ENCODE data around the gene NPHP4. TPM values are rescaled to one million over a fixed set of nuclear protein-coding genes. Genes with fewer than 3 reads are reported as not detected.
"Not testable (repeated sequence)": the region's sequence is repeated elsewhere in the genome, so short reads cannot be mapped to it uniquely, and the experiment has no call there.

Gene NPHP4
- total RNA-seq, 1 experiment from 2014 or later, result 20.0 TPM

- ChIA-PET POLR2A (no interaction called here), RAD21 (ENCODE audit: low non-redundant PET in 1 of 2, low total read pairs in 2 of 2, uncharacterized antibody in 2 of 2, unreplicated experiment in 2 of 2) (no interaction called here), CTCF (no interaction called here)
- no peak for DNase-seq (ENCODE audit: low read depth, low spot score)
- H3K79me2 ChIP-seq (ENCODE audit: insufficient read depth, low read length), result no peaks in the 10 kb centered on the region
- TF ChIP-seq CBX3 (IDR thresholded peaks at IDR 0.05; ENCODE audit: low read depth) (no peak), SIN3A (IDR thresholded peaks at IDR 0.05; ENCODE audit: low read depth) (no peak), EZH2 (IDR thresholded peaks at IDR 0.05) (no peak)
- intact Hi-C loops (cut with micrococcal nuclease), result no loop called here
- H2AFZ ChIP-seq (ENCODE audit: low read depth, low read length, poor library complexity, severe bottlenecking), result no peak overlapping the region
- no peaks in the 10 kb centered on the region for H3K4me1 ChIP-seq (ENCODE audit: control insufficient read depth in 1 of 2, insufficient read depth in 2 of 2, low read length in 2 of 2)
- no peak overlapping the region for H3K4me2 ChIP-seq (ENCODE audit: low read length)
- H3K9me2 ChIP-seq (ENCODE audit: insufficient read depth), result no peaks in the 10 kb centered on the region
- no peak overlapping the region for H3K9ac ChIP-seq (ENCODE audit: low read length)
- no peaks in the 10 kb centered on the region for H3K36me3 ChIP-seq (ENCODE audit: control insufficient read depth in 1 of 2, insufficient read depth in 2 of 2, low read length in 2 of 2)
- no peaks in the 10 kb centered on the region for H3K9me3 ChIP-seq (ENCODE audit: control insufficient read depth in 1 of 2, insufficient read depth in 1 of 2, low read depth in 1 of 2, low read length in 2 of 2)
- H3K27me3 ChIP-seq (ENCODE audit: insufficient read depth, low read length), result no peaks in the 10 kb centered on the region
- ATAC-seq, result no peak
- BruUV-seq (replicated peaks), result no TSS peak
- H4K20me1 ChIP-seq (ENCODE audit: insufficient read depth), result no peaks in the 10 kb centered on the region
- H3K27ac ChIP-seq (ENCODE audit: low read depth, low read length), result no peak overlapping the region
- no peak overlapping the region for H3K4me3 ChIP-seq (replicated peaks in 1 of 2; ENCODE audit: low read depth in 1 of 2, low read length in 2 of 2)
Measured at GRCh38 chr1:5927506-5928370, 64.5 kb downstream of the NPHP4 start.

- Histone ChIP-seq H3K27me3 (ENCODE audit: insufficient read depth, low read length) (no peaks in the 10 kb centered on the region), H3K4me3 (replicated peaks in 1 of 2; ENCODE audit: low read depth in 1 of 2, low read length in 2 of 2) (no peak overlapping the region), H3K36me3 (ENCODE audit: control insufficient read depth in 1 of 2, insufficient read depth in 2 of 2, low read length in 2 of 2) (no peaks in the 10 kb centered on the region), H3K79me2 (ENCODE audit: insufficient read depth, low read length) (no peaks in the 10 kb centered on the region), H3K9me3 (ENCODE audit: control insufficient read depth in 1 of 2, insufficient read depth in 1 of 2, low read depth in 1 of 2, low read length in 2 of 2) (no peaks in the 10 kb centered on the region), H3K27ac (ENCODE audit: low read depth, low read length) (no peak overlapping the region), H3K4me1 (ENCODE audit: control insufficient read depth in 1 of 2, insufficient read depth in 2 of 2, low read length in 2 of 2) (no peaks in the 10 kb centered on the region), H3K9ac (ENCODE audit: low read length) (no peak overlapping the region), H3K9me2 (ENCODE audit: insufficient read depth) (no peaks in the 10 kb centered on the region), H4K20me1 (ENCODE audit: insufficient read depth) (no peaks in the 10 kb centered on the region), H2AFZ (ENCODE audit: low read depth, low read length, poor library complexity, severe bottlenecking) (no peak overlapping the region), H3K4me2 (ENCODE audit: low read length) (no peak overlapping the region)
- ChIA-PET RAD21 (ENCODE audit: low non-redundant PET in 1 of 2, low total read pairs in 2 of 2, uncharacterized antibody in 2 of 2, unreplicated experiment in 2 of 2) (no interaction called here), POLR2A (no interaction called here), CTCF (no interaction called here)
- ATAC-seq, result no peak; the same call in 1 of the 2 replicates
- BruUV-seq (replicated peaks), result no TSS peak
- DNase-seq (ENCODE audit: low read depth, low spot score), result no peak
- intact Hi-C loops (cut with micrococcal nuclease), result no loop called here
- no peak for TF ChIP-seq ZNF274 (IDR thresholded peaks at IDR 0.05; ENCODE audit: low read depth, low read length)
- TF ChIP-seq EZH2phosphoT487 (IDR thresholded peaks at IDR 0.05; ENCODE audit: borderline replicate concordance), result no peak
- TF ChIP-seq ZFX (IDR thresholded peaks at IDR 0.05), result no peak
- TF ChIP-seq JUND (IDR thresholded peaks at IDR 0.05), result no peak
- TF ChIP-seq RAD21 (IDR thresholded peaks at IDR 0.05; ENCODE audit: low read depth), result no peak
- no peak for TF ChIP-seq CBX3 (IDR thresholded peaks at IDR 0.05; ENCODE audit: low read depth)
- TF ChIP-seq FOSL1 (IDR thresholded peaks at IDR 0.05; ENCODE audit: low read depth), result no peak
- TF ChIP-seq SP1 (IDR thresholded peaks at IDR 0.05; ENCODE audit: low read depth), result no peak
- TF ChIP-seq EZH2 (IDR thresholded peaks at IDR 0.05), result no peak
- no peak for TF ChIP-seq YY1 (IDR thresholded peaks at IDR 0.05; ENCODE audit: extremely low read depth, insufficient replicate concordance, low read depth, low read length)
- no peak for TF ChIP-seq POLR2AphosphoS5 (IDR thresholded peaks at IDR 0.05; ENCODE audit: low read depth, low read length)
- no peak for TF ChIP-seq MAX (IDR thresholded peaks at IDR 0.05)
- no peak for TF ChIP-seq SRF (IDR thresholded peaks at IDR 0.05; ENCODE audit: low read depth)
Measured at GRCh38 chr1:5926686-5927435, 65.4 kb downstream of the NPHP4 start.

- POLR2A ChIA-PET; H3K9me3 ChIP-seq (ENCODE audit: control insufficient read depth in 1 of 2, insufficient read depth in 1 of 2, low read depth in 1 of 2, low read length in 2 of 2); BruUV-seq (replicated peaks); H3K4me1 ChIP-seq (ENCODE audit: control insufficient read depth in 1 of 2, insufficient read depth in 2 of 2, low read length in 2 of 2); H3K79me2 ChIP-seq (ENCODE audit: insufficient read depth, low read length); H3K4me3 ChIP-seq (replicated peaks in 1 of 2; ENCODE audit: low read depth in 1 of 2, low read length in 2 of 2); CTCF ChIA-PET; H4K20me1 ChIP-seq (ENCODE audit: insufficient read depth); H3K9me2 ChIP-seq (ENCODE audit: insufficient read depth); H3K27me3 ChIP-seq (ENCODE audit: insufficient read depth, low read length); H3K4me2 ChIP-seq (ENCODE audit: low read length); intact Hi-C loops (cut with micrococcal nuclease); H3K9ac ChIP-seq (ENCODE audit: low read length); ATAC-seq; DNase-seq (ENCODE audit: low read depth, low spot score); H2AFZ ChIP-seq (ENCODE audit: low read depth, low read length, poor library complexity, severe bottlenecking); H3K27ac ChIP-seq (ENCODE audit: low read depth, low read length); H3K36me3 ChIP-seq (ENCODE audit: control insufficient read depth in 1 of 2, insufficient read depth in 2 of 2, low read length in 2 of 2); RAD21 ChIA-PET (ENCODE audit: low non-redundant PET in 1 of 2, low total read pairs in 2 of 2, uncharacterized antibody in 2 of 2, unreplicated experiment in 2 of 2): not testable (repeated sequence)
Measured at GRCh38 chr1:5922700-5923330, 69.4 kb downstream of the NPHP4 start.
